Endothelial cell of umbilical vein (primary cell): ENCODE measurements around the gene TULP4. TPM values are rescaled to one million over a fixed set of nuclear protein-coding genes. Genes with fewer than 3 reads are reported as not detected.

Source experiments
- BruUV-seq: library from RNA; stranded (reverse); fragments of 400-500 nt; replicated peaks from 2 replicates; lab custom pipeline; 2021; lab: Mats Ljungman, UMichigan
- CTCF ChIA-PET: fragments of 300-600, 350-600 bp; sonication (Branson Sonifier 250); formaldehyde crosslinking; loops from one replicate; lab custom pipeline; 2021; ENCODE audit warnings: antibody characterized with exemption, inconsistent platforms; lab: Charles Lee
- POLR2A ChIA-PET: fragments of 300-600, 350-600 bp; sonication (Branson Sonifier 250); formaldehyde crosslinking; loops from one replicate; lab custom pipeline; 2021; ENCODE audit warnings: antibody characterized with exemption, inconsistent platforms; lab: Charles Lee
- DNase-seq: peaks from one replicate; pipeline ENCODE4 v3.0.0-alpha.2; 2011; ENCODE audit warnings: low read depth, low spot score
- FAIRE-seq: peaks from 2 replicates; lab custom pipeline; 2011; peaks lifted over from hg19 to GRCh38; lab: Jason Lieb, UNC
- H2AFZ ChIP-seq: 2 replicates; pipeline ENCODE4 v1.6.0; 2012; ENCODE audit warnings: low read depth, low read length, control low read depth, inconsistent platforms
- H3K27ac ChIP-seq: 2 replicates; pipeline ENCODE4 v1.5.1; 2011; ENCODE audit warnings: low read depth, mild to moderate bottlenecking, control low read depth, low read length, moderate library complexity; ENCODE audit not compliant: insufficient read depth
- H3K27me3 ChIP-seq, 2 experiments: 2 replicates each; pipeline versions ENCODE4 v1.6.0 to v1.6.1; 2011; ENCODE audit warnings: low read length in 2 of 2, mixed read lengths in 1 of 2; ENCODE audit not compliant: control insufficient read depth in 2 of 2, insufficient read depth in 2 of 2
- H3K36me3 ChIP-seq, 2 experiments: 2 replicates in 1 of 2; 3 replicates in 1 of 2; pipeline ENCODE4 v1.5.1; 2011; ENCODE audit warnings: low read length in 2 of 2, mild to moderate bottlenecking in 1 of 2, moderate library complexity in 1 of 2; ENCODE audit not compliant: control insufficient read depth in 2 of 2, insufficient read depth in 2 of 2; ENCODE audit errors: extremely low read depth in 1 of 2
- H3K4me1 ChIP-seq: 3 replicates; pipeline ENCODE4 v1.5.1; 2011; ENCODE audit warnings: mild to moderate bottlenecking, low read length; ENCODE audit not compliant: control insufficient read depth, insufficient read depth; ENCODE audit errors: extremely low read depth
- H3K4me2 ChIP-seq: 2 replicates; pipeline ENCODE4 v1.6.1; 2011; ENCODE audit warnings: low read length, control low read depth, mixed read lengths; ENCODE audit not compliant: insufficient read depth
- H3K4me3 ChIP-seq, 3 experiments: fragments of 200-600 bp in 1 of 3; sonication (generic), shearing (Covaris generic) in 1 of 3; replicated peaks in 1 of 3; 2 replicates each; pipeline ENCODE4 v1.5.1; 2011 to 2016; ENCODE audit warnings: control low read depth in 3 of 3, low read length in 3 of 3, mild to moderate bottlenecking in 2 of 3, inconsistent platforms in 1 of 3, low read depth in 1 of 3, moderate library complexity in 1 of 3; ENCODE audit not compliant: insufficient read depth in 1 of 3
- H3K79me2 ChIP-seq: 2 replicates; pipeline ENCODE4 v1.6.0; 2012; ENCODE audit warnings: low read length, inconsistent platforms; ENCODE audit not compliant: control insufficient read depth, insufficient read depth
- H3K9ac ChIP-seq: replicated peaks from 2 replicates; pipeline ENCODE3; 2011; ENCODE audit warnings: low read length, control low read depth; ENCODE audit not compliant: insufficient read depth; ENCODE audit errors: extremely low read depth
- H3K9me1 ChIP-seq: replicated peaks from 3 replicates; pipeline ENCODE4 v1.6.0; 2011; ENCODE audit warnings: mild to moderate bottlenecking, low read length; ENCODE audit not compliant: control insufficient read depth, insufficient read depth; ENCODE audit errors: extremely low read depth
- H3K9me3 ChIP-seq: replicated peaks from 2 replicates; pipeline ENCODE4 v1.5.1; 2012; ENCODE audit warnings: low read length, inconsistent platforms; ENCODE audit not compliant: control insufficient read depth, insufficient read depth
- H4K20me1 ChIP-seq: replicated peaks from 2 replicates; pipeline ENCODE3; 2011; ENCODE audit warnings: mild to moderate bottlenecking, low read length; ENCODE audit not compliant: control insufficient read depth, insufficient read depth; ENCODE audit errors: extremely low read depth
- EZH2 ChIP-seq: IDR thresholded peaks from 2 replicates; pipeline ENCODE4 v1.6.1; 2012; ENCODE audit warnings: borderline replicate concordance, low read depth, mild to moderate bottlenecking, moderate library complexity, low read length, inconsistent platforms; ENCODE audit not compliant: severe bottlenecking
- FOS ChIP-seq: IDR thresholded peaks from 2 replicates; pipeline ENCODE4 v1.6.1; 2011; ENCODE audit warnings: mild to moderate bottlenecking, low read length, moderate library complexity, borderline replicate concordance; ENCODE audit not compliant: insufficient read depth
- GATA2 ChIP-seq: IDR thresholded peaks from 2 replicates; pipeline ENCODE4 v1.7.0; 2011; ENCODE audit warnings: low read depth, mild to moderate bottlenecking, moderate library complexity, mixed read lengths, low read length; ENCODE audit not compliant: insufficient read length, insufficient read depth
- JUN ChIP-seq: IDR thresholded peaks from 2 replicates; pipeline ENCODE4 v1.6.1; 2011; ENCODE audit warnings: borderline replicate concordance, low read depth; ENCODE audit not compliant: insufficient read length, insufficient read depth
- MYC ChIP-seq: IDR thresholded peaks from one replicate; pipeline ENCODE4 v1.6.1; 2011; ENCODE audit warnings: mild to moderate bottlenecking, low read depth, low read length
- POLR2A ChIP-seq: IDR thresholded peaks from 2 replicates; pipeline ENCODE4 v1.6.1; 2012; ENCODE audit warnings: low read depth, mild to moderate bottlenecking, control low read depth, low read length
- POLR2AphosphoS5 ChIP-seq: IDR thresholded peaks from 2 replicates; pipeline ENCODE4 v1.6.1; 2012; ENCODE audit warnings: low read depth, mild to moderate bottlenecking, control low read depth, low read length, moderate library complexity; ENCODE audit not compliant: insufficient read depth
- dilution Hi-C: fragments of 300-500 bp; cut with MboI; formaldehyde crosslinking; loops from one replicate; pipeline ENCODE4 v1.15.0; 2019; ENCODE audit warnings: low sequenced_read_pairs; ENCODE audit not compliant: extremely low pct_ligation_motif_present
- intact Hi-C: fragments of 100-400 bp; cut with micrococcal nuclease; formaldehyde crosslinking; loops from one replicate; pipeline ENCODE4 v1.10.0; 2022
- polyA plus RNA-seq, 4 experiments: library from polyadenylated mRNA; depleted of rRNA in 3 of 4; stranded (reverse) in 3 of 4; unstranded in 1 of 4; fragments of >200 nt; gene quantifications; 2 replicates each; pipeline versions ENCODE4 v1.2.1 to v1.2.3, GENCODE V29; 2011 to 2012; ENCODE audit warnings: missing spikeins in 1 of 4
- total RNA-seq: library from RNA; stranded (reverse); gene quantifications from 2 replicates; pipeline ENCODE4 v1.2.3, GENCODE V29; 2021
- TF ChIP-seq, protein P1 (sequence below), 2 donors: IDR thresholded peaks; 1 replicate in 1 of 2; 2 replicates in 1 of 2; pipeline ENCODE4 v1.5.1; 2011; ENCODE audit warnings: low read length in 2 of 2, mild to moderate bottlenecking in 2 of 2, moderate library complexity in 2 of 2, control low read depth in 1 of 2, inconsistent platforms in 1 of 2, low read depth in 1 of 2; ENCODE audit not compliant: insufficient read depth in 1 of 2; ENCODE audit errors: extremely low read depth in 1 of 2
- TF ChIP-seq, protein P2 (sequence below): IDR thresholded peaks from 2 replicates; pipeline ENCODE4 v1.6.1; 2011; ENCODE audit not compliant: insufficient read depth, insufficient read length

TULP4 gene
- total and polyA plus RNA-seq, 2 donors (not counting 3 experiments of a cell fraction or from before 2014, with no cell fraction given), result 10.8 to 55.1 TPM

DNA sequence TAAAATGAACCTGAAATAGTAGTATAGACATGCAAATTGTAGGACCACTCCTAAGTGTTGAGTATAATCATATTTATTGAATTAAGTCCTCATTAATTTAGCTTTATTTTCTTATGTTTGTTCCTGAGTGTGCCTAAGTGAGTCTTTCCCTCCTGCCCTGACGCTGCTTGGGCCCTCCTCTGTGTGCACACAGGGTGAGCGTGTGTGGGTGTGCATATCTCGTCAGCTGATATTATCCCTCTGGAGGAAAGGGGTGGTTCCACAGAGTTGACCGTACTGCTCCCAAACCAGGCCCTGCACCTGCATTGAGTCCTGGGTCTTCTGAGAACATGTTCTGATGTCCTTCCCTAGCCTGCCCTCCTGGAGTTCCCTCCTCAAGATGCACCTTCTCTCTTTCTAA, 28.0 kb downstream of the TULP4 start:
- H3K36me3 ChIP-seq, result no peaks in the 10 kb centered on the region
- TF ChIP-seq MYC (no peak), POLR2A (no peak), GATA2 (no peak), EZH2 (no peak), FOS (no peak), POLR2AphosphoS5 (no peak), JUN (no peak)
- TF ChIP-seq, protein P1, sequence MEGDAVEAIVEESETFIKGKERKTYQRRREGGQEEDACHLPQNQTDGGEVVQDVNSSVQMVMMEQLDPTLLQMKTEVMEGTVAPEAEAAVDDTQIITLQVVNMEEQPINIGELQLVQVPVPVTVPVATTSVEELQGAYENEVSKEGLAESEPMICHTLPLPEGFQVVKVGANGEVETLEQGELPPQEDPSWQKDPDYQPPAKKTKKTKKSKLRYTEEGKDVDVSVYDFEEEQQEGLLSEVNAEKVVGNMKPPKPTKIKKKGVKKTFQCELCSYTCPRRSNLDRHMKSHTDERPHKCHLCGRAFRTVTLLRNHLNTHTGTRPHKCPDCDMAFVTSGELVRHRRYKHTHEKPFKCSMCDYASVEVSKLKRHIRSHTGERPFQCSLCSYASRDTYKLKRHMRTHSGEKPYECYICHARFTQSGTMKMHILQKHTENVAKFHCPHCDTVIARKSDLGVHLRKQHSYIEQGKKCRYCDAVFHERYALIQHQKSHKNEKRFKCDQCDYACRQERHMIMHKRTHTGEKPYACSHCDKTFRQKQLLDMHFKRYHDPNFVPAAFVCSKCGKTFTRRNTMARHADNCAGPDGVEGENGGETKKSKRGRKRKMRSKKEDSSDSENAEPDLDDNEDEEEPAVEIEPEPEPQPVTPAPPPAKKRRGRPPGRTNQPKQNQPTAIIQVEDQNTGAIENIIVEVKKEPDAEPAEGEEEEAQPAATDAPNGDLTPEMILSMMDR (IDR thresholded peaks at IDR 0.05; ENCODE audit: extremely low read depth in 1 of 2, insufficient read depth in 1 of 2, low read depth in 1 of 2, low read length in 2 of 2), result no peak
- TF ChIP-seq, protein P2, sequence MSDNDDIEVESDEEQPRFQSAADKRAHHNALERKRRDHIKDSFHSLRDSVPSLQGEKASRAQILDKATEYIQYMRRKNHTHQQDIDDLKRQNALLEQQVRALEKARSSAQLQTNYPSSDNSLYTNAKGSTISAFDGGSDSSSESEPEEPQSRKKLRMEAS, result no peak
- H3K27me3 ChIP-seq, result no peaks in the 10 kb centered on the region
- FAIRE-seq (no peak), DNase-seq (no peak)
- POLR2A ChIA-PET, result no interaction called here
- no peaks in the 10 kb centered on the region for H3K9me3 ChIP-seq
- intact Hi-C loops (no loop called here), dilution Hi-C loops (no loop called here)
- no peak overlapping the region for H3K4me2 ChIP-seq
- no peak overlapping the region for H3K27ac ChIP-seq
- H3K4me1 ChIP-seq, result no peaks in the 10 kb centered on the region
- BruUV-seq, result no TSS peak
- H3K79me2 ChIP-seq, result no peaks in the 10 kb centered on the region
- H4K20me1 ChIP-seq, result no peaks in the 10 kb centered on the region
- H2AFZ ChIP-seq, result no peak overlapping the region
- no peaks in the 10 kb centered on the region for H3K9me1 ChIP-seq
- no peak overlapping the region for H3K9ac ChIP-seq
- H3K4me3 ChIP-seq, result no peak overlapping the region
- CTCF ChIA-PET, result interaction anchor here (1.0 kb wide), 1 partner anchor 13 kb away, joined by 4 read pairs; no protein-coding TSS in a partner anchor
